HT1080 (cell line): ENCODE data around the gene GYPC. TPM values are rescaled to one million over a fixed set of nuclear protein-coding genes. Genes with fewer than 3 reads are reported as not detected.
"Not testable (repeated sequence)": the region's sequence is repeated elsewhere in the genome, so short reads cannot be mapped to it uniquely, and the experiment has no call there.

Experiments used
- DNase-seq: peaks from one replicate; pipeline ENCODE4 v3.0.0-alpha.2; 2015; ENCODE audit warnings: low read depth
- polyA plus RNA-seq, 2 experiments: library from polyadenylated mRNA; depleted of rRNA; stranded (reverse); fragments of >200 nt; gene quantifications; 2 replicates each; pipeline ENCODE4 v1.2.3, GENCODE V29; 2015
- total RNA-seq: library from RNA; depleted of rRNA; stranded (reverse); fragments of >200 nt; shearing (Covaris generic); gene quantifications from 2 replicates; pipeline ENCODE4 v1.2.3, GENCODE V29; 2014; rRNA removed

The GYPC gene, protein sequence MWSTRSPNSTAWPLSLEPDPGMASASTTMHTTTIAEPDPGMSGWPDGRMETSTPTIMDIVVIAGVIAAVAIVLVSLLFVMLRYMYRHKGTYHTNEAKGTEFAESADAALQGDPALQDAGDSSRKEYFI
- not detected in 2 replicates for total RNA-seq
- not detected in 2 replicates for polyA plus RNA-seq (2015; cell fraction: cytosol; rRNA removed)
- not detected in 2 replicates for polyA plus RNA-seq (2015; cell fraction: nucleus; rRNA removed)

DNA sequence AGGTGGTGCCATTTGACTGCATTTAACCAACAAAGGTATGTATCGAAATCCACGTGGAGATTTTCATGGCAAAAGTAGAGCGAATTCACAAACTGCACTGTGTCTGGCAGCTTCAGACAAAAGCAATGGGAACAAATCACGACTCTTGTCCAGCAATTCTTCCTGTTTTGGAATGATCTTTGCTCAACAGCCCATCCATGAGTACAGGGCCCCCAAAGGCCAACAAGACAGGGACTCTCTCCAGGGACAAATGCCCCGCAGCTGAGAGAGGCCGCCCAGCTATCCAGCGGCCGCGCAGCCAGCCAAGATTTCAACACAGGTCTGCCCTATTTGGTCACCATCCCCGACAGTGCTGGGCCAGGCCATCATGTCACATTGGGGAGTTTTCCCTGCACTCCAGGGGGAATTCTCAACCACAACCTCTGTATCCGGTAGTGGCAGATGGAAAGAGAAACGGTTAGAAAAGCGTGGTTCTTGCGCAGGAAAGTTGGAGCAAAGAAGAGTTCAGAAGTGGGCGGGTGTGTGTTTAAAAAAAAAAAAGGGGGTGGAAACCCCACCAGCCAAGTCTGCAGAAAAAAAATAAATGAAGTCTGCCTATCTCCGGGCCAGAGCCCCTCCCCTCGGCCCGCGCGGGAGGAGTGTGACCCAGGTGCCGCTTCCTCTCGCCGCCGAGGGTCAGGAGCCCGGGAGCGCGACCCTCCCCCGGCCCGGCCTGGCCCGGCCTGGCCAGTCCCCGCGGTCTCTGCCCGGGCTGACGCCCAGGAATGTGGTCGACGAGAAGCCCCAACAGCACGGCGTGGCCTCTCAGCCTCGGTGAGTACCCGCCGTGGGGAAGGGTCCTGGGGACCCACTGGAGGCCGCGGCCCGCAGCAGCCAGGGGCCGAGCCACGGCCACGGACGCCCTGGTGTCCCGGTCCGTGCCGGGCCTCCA lies at the start of gene GYPC:
Gene GYPC (plus strand): TSS at position 659 of the 931 bp plus-strand sequence. CDS start 106 bp downstream, at position 765.
- no peak for DNase-seq

DNA sequence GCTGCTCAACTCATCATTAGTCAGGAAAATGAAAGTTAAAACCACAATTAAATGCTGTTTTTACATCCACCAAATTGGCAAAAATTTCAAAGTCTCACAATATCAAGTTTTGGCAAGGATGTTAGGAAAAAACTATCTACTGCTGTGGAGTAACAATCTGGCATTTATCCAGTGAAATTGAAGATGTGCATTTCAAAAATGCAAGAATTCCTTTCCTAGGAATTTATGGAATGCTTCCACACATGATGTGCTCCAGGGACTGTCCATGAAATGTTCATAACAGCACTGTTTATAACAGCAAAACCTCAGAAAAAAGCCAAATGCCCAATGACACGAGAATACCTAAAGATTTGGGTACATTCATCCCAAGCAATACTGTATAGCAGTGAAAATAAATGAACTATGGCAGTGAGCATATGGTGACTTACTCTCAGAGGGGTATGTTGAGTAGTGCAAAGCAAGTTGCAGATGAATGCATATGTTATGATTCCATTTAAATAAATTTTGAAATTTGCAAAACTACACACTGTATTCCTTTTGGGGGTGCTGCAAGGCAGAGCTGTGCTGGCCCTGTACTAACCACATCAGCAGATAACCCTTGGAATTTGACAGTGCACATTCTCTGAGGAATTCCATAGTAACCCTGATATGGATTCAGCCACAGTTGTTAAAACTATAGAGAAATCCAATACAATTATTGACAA lies 41.3 kb upstream of the GYPC start:
- peak; percentile 7 for DNase-seq

- DNase-seq = no peak
These were observed 39.3 kb upstream of the GYPC start for GRCh38 chr2:126616606-126617069.

DNA sequence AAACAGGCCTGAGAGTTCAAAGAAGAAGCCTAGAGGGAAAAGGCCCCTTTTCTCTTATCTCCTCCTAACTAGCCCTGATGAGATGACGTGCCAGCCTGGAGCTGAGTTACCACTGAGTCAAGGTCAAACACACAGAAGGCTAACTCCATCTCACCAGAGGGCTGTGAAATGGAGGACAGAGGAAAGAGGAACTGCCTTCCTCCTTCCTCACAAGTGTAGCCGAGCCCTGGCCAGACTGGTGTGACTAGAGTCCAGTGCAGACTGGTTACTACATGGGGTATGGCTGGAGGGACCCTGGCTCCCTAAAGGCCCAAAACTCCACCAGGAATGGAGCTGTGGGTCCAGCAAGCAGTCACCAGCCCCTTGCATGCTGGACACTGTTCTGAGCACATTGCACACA lies 35.7 kb upstream of the GYPC start:
- no peak for DNase-seq

DNA sequence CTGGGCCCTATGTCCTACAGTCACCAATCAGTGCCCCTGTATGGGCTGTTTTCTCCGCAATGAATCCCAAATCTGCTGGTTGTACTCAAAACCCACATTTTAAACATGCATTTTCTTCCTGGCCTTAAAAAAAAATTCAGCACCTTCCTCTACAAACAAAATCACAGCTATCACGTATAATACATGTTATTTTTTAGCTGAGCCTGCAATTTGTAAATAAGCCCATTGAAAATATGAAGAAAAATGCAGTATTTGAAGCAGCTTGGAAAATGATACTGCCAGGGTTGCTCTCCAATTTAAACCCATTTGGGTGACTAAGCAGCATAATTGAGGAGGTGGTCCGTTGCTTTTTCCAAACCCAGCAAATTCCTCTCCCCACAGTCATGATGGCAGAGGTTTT lies 33.0 kb upstream of the GYPC start:
- no peak for DNase-seq

DNA sequence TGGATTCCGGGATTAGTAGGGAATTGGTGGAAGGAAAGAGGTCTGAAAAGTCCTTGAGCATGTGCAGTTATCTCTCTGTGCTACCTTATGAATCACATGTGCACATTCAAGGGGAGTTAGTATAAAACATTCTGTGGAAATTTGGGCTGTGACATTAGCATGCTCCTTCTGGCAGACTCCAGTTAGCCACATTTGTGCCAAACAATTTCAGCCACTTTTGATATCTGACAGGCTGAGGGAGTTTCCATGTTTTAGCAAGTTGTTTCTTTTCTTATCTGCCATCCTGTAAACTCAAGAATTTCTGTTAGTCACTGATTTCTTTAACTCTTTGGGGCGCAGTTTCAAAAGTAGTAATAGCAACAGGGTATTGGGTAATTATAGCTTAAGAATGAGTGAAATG lies 28.3 kb upstream of the GYPC start:
- DNase-seq = no peak

DNA sequence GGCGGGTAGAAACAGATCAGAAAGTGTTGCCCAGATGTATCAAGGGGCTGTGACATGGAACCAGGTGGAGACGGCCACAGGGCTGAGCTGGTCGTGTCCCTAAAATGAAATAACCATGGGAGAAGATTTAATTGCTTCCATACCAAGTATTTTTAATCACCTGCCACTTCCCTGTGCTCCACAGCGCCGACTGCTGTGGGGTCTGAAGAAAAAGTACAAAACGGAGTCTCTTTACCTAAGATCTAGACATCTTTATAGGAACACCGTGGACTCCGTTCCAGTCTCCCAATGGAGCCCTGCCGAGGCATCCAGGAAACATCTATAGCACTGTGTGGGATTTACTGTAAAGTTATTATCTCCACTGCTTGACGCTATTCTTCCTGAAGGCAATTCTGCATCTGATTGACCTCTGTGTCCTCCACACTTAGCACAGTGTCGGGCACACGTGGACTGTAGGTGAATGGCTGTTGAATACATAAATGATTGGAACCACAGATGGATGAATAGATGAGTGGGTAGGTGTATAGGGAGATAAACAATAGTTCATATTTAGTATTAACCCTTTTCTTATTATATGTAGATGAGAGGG lies 21.6 kb upstream of the GYPC start:
- no peak for DNase-seq

DNA sequence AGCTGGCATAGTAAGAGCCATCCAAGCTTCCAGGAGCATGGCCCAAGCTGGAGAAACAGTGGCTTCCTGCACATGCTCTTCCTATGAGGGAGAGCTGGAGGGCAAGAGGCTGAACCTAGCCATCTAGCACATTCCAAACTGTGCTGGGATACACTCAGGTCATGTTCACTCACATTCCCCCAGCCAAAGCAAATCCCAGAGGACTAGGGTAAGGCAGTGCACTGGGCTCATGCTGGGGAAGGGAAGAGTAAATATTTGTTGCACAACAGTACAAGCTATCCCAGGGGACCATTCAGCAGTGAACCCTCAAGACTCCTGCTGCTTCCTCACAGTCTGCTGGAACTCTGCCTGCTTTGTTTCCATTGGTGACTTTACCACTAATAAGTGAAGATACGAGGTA lies 20.7 kb upstream of the GYPC start:
- DNase-seq = no peak

- no peak for DNase-seq
These were observed 20.2 kb upstream of the GYPC start for GRCh38 chr2:126635736-126636135.

DNA sequence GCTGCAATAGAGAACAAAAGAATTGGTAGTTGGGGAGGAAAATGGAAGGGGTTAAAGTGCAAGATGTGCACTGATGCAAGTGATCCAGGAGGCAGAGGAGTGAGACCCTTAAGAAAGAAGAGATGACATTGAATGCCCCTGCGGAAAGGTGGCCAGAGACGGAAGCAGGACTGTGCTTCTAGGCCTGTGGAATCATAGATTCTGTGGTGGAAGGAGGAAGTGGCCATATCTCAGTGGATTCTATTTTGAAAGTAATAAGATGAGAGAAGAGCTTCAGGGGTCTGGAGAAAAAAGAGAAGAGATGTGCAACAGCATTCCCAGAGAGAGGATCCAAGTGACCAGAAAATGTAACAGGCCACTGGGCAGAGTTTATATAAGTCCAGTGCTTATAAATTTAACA lies 18.6 kb upstream of the GYPC start:
- no peak for DNase-seq

- DNase-seq = no peak
These were observed 17.2 kb upstream of the GYPC start for GRCh38 chr2:126638746-126639145.

DNA sequence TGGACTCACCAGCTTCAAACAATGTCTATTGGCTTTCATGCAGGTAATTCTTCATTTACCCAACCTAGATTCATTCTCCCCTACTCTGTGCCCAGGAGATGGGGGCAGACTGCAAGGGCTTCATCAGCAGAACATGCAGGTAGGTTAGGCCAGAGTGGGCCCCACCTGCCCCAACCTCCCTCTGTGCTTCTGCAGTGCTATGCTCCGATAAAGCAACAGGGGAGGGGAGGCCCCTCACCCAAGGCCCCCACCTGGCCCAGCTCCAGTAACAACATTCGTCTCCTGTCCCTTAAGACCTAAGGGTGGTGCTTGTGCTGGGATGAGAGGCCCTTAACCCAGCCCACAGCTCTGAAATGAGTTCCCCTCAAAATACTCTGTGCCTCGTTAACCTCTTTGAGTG lies 16.7 kb upstream of the GYPC start:
- no peak for DNase-seq

GRCh38 chr2:126641294-126641693 lies 14.7 kb upstream of the GYPC start:
- DNase-seq = not testable (repeated sequence)

GRCh38 chr2:126642031-126642430 lies 13.9 kb upstream of the GYPC start:
- no peak for DNase-seq

DNA sequence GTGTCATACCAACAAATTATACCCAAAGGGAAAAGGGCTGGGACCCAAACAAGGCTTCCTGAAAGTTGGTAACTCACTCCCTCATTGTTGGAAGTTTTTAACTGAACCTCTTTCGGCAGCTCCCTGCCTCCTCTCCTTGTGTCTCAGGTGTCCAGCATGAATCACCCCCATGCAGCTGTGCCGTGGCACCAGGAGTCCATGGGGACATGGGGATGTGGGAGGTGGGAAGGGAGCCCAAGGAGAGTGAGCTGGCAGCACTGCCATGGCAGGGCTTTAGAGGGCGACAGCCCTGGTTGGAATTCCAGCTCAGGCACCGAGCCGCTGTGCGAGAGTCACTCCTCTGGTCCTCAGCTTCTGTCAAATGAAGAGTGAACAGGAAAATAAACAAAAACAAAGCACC lies 12.5 kb upstream of the GYPC start:
- DNase-seq = no peak

GRCh38 chr2:126643972-126644371 lies 12.0 kb upstream of the GYPC start:
- DNase-seq = no peak

- DNase-seq = no peak
These were observed 11.2 kb upstream of the GYPC start for GRCh38 chr2:126644630-126645191.

GRCh38 chr2:126645211-126645618 lies 10.7 kb upstream of the GYPC start:
- no peak for DNase-seq

DNA sequence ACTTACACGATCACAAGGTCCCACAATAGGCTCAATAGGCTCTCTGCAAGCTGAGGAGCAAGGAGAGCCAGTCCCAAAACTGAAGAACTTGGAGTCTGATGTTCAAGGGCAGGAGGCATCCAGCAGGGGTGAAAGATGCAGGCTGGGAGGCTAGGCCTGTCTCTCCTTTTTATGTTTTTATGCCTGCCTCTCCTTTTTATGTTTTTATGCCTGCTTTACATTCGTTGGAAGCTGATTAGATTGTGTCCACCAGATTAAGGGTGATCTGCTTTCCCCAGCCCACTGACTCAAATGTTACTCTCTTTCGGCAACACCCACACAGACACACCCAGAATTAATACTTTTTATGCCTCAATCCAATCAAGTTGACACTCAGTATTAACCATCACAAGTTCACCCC lies 9.9 kb upstream of the GYPC start:
- no peak for DNase-seq

DNA sequence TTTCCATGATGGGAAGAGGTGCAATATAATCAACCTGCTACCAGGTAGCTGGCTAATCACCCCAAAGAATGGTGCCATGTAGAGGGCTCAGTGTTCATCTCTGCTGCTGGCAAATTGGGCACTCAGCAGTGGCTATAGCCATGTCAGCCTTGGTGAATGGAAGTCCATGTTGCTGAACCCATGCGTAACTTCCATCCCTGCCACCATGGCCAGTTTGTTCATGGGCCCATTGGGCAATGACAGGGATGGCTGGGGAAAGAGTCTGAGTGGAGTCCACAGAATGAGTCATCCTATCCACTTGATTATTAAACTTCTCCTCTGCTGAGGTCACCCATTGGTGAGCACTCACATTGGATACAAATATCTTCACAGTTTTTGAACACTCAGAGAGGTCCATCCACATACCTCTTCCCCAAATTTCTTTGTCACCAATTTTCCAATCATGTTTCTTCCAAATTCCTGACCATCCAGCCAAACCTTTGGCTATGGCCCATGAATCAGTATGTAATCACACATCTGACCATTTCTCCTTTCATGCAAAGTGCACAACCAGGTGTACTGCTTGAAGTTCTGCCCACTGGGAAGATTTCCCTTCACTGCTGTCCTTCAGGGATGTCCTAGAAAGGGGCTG lies 8.1 kb upstream of the GYPC start:
- DNase-seq = not testable (repeated sequence)

- not testable (repeated sequence) for DNase-seq
These were observed 7.6 kb upstream of the GYPC start for GRCh38 chr2:126648345-126648786.
